Activated CD4-positive, alpha-beta T cell treated with anti-CD3 and anti-CD28 coated beads, Interleukin-2, amount 10 ng/mL, durations not matched to agents 7 days and 5 days (primary cell): ENCODE data around the gene LENG8. TPM values are rescaled to one million over a fixed set of nuclear protein-coding genes. Genes with fewer than 3 reads are reported as not detected.
A peak's percentile ranks its signal among the peaks of the same experiment; 100 is the strongest.

ENCODE experiments used
- CTCF ChIA-PET: fragments of 350-600 bp; sonication (Branson Sonifier 250); formaldehyde crosslinking; loops from one replicate; lab custom pipeline; 2021; ENCODE audit warnings: antibody characterized with exemption; lab: Charles Lee
- POLR2A ChIA-PET: fragments of 350-600 bp; sonication (Branson Sonifier 250); formaldehyde crosslinking; loops from one replicate; lab custom pipeline; 2021; ENCODE audit warnings: antibody characterized with exemption; lab: Charles Lee
- DNase-seq: peaks from one replicate; pipeline ENCODE4 v3.0.0-alpha.2; 2020
- H3K27ac Mint-ChIP-seq: one replicate; pipeline ENCODE4 v1.8.0; 2021; ENCODE audit warnings: mild to moderate bottlenecking, moderate library complexity, mixed read lengths
- H3K27me3 Mint-ChIP-seq: one replicate; pipeline ENCODE4 v1.8.0; 2021; ENCODE audit warnings: mixed read lengths
- H3K36me3 Mint-ChIP-seq: one replicate; pipeline ENCODE4 v1.8.0; 2021; ENCODE audit warnings: low read depth, mixed read lengths
- H3K4me1 Mint-ChIP-seq: one replicate; pipeline ENCODE4 v1.8.0; 2021; ENCODE audit warnings: mixed read lengths
- H3K4me3 Mint-ChIP-seq: one replicate; pipeline ENCODE4 v1.8.0; 2021; ENCODE audit warnings: mild to moderate bottlenecking, moderate library complexity, mixed read lengths
- H3K9me3 Mint-ChIP-seq: one replicate; pipeline ENCODE4 v1.8.0; 2021; ENCODE audit warnings: mixed read lengths
- total RNA-seq, 2 experiments: library from RNA; stranded (reverse); gene quantifications; one replicate each; pipeline ENCODE4 v1.2.3, GENCODE V29; 2021

The LENG8 gene
- total RNA-seq, 2 experiments from 2014 or later: 245 to 248 TPM

DNA sequence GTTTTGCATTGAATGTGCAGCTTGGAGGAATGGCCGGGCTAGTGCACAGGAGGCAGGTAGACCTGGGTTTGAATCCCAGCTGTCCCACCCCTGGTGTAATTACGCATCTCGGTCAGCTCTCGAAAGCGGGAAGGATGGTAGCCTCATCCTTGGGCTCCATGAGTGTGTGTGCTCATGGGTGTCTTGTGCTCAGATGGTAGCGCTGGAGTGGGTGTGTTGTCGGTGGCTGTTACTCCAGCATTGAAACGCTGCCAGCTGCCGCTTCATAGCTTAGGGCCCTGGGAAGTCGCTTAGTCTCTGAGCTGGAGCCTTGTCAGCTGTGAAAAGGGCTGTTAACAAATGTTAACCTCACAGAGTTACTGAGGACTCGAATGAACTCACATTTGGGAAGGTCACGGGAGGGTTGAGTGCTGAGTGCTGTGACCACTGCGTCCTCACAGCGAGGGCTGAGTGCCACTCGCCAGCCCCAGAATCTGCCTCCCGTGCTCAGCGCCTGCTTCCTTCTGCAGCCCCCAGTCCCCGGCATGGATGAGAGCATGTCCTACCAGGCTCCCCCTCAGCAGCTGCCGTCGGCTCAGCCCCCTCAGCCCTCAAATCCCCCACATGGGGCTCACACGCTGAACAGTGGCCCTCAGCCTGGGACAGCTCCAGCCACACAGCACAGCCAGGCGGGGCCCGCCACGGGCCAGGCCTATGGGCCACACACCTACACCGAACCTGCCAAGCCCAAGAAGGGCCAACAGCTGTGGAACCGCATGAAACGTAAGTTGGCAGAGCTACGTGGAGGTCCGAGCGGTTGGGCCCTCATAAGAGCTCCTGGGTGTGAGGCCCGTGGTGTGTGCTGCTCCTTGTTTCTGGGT, 5.2 kb downstream of the LENG8 start:
- ChIA-PET CTCF (interaction anchor here (1.1 to 1.4 kb wide), 2 partner anchors 9 to 28 kb away, joined by 3 to 4 read pairs; partner anchors contain the start of gene LENG9), POLR2A (no interaction called here)
- no peaks in the 10 kb centered on the region for H3K27me3 Mint-ChIP-seq
- H3K36me3 Mint-ChIP-seq: peaks cover 60% of the 10 kb centered on the region
- H3K9me3 Mint-ChIP-seq: no peaks in the 10 kb centered on the region
- peaks cover 32% of the 10 kb centered on the region for H3K4me1 Mint-ChIP-seq
- H3K27ac Mint-ChIP-seq: no peak overlapping the region
- no peak for DNase-seq
- H3K4me3 Mint-ChIP-seq: no peak overlapping the region

DNA sequence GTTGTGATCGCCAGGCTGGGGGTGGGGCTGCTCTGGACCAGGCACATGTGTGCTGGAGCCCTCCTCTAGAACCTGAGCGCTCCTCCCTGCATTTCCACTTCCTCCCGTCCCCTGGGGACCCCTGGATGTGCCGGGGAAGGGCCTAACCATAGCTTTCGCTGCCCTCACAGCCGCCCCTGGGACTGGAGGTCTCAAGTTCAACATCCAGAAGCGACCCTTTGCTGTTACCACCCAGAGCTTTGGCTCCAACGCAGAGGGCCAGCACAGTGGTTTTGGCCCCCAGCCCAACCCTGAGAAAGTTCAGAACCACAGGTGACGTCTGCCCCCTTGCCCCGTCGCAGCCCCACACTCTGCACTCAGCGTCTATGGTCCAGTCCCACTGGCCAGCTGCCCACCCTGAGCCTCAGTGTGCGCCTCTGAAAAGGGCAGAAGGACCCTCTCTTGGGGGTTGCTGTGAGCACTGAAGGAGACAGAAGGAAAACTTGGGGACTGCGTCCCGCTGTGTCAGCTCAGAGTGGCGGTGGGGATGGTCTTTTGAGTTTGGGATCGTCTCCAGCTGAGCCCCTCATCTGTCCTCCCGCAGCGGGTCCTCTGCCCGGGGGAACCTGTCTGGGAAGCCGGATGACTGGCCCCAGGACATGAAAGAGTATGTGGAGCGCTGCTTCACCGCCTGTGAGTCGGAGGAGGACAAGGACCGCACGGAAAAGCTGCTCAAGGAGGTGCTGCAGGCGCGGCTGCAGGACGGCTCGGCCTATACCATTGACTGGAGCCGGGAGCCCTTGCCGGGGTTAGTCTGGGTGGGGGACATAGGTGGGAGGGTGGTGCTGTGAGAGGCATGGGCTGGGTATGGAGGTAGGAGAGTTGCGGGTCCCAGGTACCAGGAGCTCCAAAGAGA, 6.0 kb downstream of the LENG8 start:
- Mint-ChIP-seq H3K4me1 (peaks cover 34% of the 10 kb centered on the region), H3K9me3 (no peaks in the 10 kb centered on the region), H3K27me3 (no peaks in the 10 kb centered on the region), H3K27ac (no peak overlapping the region), H3K4me3 (no peak overlapping the region), H3K36me3 (peaks cover 63% of the 10 kb centered on the region)
- POLR2A ChIA-PET: no interaction called here
- DNase-seq: no peak
- CTCF ChIA-PET: interaction anchor here (0.9 kb wide), 1 partner anchor 11 kb away, joined by 3 read pairs; no protein-coding TSS in a partner anchor

DNA sequence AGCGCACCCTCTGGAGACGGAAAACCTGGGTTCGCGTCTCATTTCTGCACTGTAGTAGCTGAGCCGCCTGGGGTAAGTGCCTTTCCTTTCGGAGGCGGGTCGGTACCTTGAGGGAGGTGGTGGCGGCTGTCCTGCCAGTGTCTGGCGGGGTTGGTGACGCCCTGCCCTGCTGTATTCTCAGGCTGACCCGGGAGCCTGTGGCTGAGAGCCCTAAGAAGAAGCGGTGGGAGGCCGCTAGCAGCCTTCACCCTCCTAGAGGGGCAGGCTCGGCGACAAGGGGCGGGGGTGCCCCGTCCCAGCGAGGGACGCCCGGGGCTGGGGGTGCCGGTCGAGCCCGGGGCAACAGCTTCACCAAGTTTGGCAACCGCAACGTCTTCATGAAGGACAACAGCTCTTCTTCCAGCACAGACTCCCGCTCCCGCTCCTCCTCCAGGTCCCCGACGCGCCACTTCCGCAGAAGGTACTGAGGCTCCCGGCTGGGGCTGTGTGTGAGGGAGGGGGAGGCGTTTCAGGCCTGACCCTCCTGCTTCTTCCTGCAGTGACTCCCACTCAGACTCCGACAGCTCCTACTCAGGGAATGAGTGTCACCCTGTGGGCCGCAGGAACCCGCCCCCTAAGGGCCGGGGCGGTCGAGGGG, 6.9 kb downstream of the LENG8 start:
- Mint-ChIP-seq H3K36me3 (peaks cover 58% of the 10 kb centered on the region), H3K9me3 (no peaks in the 10 kb centered on the region), H3K4me3 (no peak overlapping the region), H3K4me1 (peaks cover 25% of the 10 kb centered on the region), H3K27me3 (no peaks in the 10 kb centered on the region), H3K27ac (no peak overlapping the region)
- ChIA-PET POLR2A (no interaction called here), CTCF (interaction anchor here (0.9 kb wide), 1 partner anchor 12 kb away, joined by 3 read pairs; no protein-coding TSS in a partner anchor)
- DNase-seq: no peak

DNA sequence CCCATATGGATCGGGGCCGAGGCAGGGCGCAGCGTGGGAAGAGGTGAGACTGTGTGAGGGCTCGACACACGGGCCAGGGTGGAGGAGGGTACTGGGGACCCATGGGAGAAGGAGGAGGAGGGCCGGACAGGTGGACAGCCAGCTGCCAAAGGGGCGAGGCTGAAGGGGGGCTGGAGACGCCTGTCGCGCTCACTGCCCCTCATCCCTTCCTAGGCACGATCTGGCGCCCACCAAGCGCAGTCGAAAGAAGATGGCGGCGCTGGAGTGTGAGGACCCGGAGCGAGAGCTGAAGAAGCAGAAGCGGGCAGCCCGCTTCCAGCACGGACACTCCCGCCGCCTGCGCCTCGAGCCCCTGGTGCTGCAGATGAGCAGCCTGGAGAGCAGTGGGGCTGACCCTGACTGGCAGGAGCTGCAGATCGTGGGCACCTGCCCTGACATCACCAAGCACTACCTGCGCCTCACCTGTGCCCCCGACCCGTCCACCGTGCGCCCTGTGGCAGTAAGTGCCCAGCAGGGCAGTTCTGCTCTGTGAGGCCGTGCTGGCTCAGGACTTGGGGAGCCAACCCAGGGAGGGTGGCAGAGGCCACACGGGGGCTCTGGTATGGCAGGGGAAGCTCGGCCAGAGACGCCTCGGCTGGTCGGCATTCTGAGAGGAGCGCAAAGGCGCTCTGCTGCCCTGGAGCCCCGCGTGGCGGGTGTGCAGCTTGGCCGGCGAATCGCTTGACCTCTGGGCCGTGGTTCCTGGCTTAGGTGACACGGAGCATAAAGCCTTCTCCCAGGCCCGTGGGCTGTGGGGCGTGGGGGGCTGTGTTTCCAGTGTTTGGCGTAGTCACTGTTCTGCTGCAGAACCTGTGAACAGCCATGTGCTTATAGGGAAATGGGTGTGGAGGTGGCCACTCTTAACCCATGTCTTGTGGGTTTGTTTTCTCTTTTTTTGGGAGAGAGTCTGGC, 7.7 kb downstream of the LENG8 start:
- Mint-ChIP-seq H3K27me3 (no peaks in the 10 kb centered on the region), H3K4me3 (no peak overlapping the region), H3K27ac (no peak overlapping the region), H3K36me3 (peaks cover 54% of the 10 kb centered on the region), H3K4me1 (peaks cover 23% of the 10 kb centered on the region), H3K9me3 (no peaks in the 10 kb centered on the region)
- ChIA-PET CTCF (interaction anchor here (0.6 kb wide), 1 partner anchor 13 kb away, joined by 3 read pairs; no protein-coding TSS in a partner anchor), POLR2A (no interaction called here)
- no peak for DNase-seq

DNA sequence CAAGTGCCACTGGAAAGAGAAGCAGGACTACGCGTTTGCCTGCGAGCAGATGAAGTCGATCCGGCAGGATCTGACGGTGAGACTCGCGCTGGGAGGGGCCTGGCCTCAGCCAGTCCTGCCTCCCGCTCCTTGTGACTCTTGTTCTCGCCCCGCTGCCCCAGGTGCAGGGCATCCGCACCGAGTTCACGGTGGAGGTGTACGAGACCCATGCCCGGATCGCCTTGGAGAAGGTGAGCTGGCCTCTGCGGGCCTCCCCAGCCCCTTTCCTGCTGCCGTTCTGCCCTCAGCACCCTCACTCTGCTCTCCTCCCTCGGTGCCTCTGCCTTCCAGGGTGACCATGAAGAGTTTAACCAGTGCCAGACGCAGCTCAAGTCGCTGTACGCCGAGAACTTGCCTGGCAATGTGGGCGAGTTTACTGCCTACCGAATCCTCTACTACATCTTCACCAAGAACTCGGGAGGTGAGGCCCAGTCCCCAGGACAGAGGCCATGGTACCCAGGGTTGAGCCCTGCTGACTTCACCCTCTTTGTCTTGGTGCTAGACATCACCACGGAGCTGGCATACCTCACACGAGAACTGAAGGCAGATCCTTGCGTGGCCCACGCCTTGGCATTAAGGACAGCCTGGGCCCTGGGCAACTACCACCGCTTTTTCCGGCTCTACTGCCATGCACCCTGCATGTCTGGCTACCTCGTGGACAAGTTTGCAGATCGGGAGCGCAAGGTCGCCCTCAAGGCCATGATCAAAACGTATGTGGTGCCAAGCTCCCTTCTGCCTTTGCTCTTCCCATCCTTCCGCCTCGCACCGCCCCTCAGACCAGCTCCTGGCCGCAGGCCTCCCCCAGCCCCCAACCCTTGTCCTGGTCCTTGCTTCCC, 9.0 kb downstream of the LENG8 start:
- no peak overlapping the region for H3K4me3 Mint-ChIP-seq
- H3K4me1 Mint-ChIP-seq: peaks cover 27% of the 10 kb centered on the region
- no peak overlapping the region for H3K27ac Mint-ChIP-seq
- H3K36me3 Mint-ChIP-seq: peaks cover 44% of the 10 kb centered on the region
- POLR2A ChIA-PET: interaction anchor here (0.9 kb wide), 1 partner anchor 9 kb away, joined by 4 read pairs; the partner anchor contains the start of gene LENG8
- CTCF ChIA-PET: no interaction called here
- no peaks in the 10 kb centered on the region for H3K27me3 Mint-ChIP-seq
- no peak for DNase-seq
- no peaks in the 10 kb centered on the region for H3K9me3 Mint-ChIP-seq

DNA sequence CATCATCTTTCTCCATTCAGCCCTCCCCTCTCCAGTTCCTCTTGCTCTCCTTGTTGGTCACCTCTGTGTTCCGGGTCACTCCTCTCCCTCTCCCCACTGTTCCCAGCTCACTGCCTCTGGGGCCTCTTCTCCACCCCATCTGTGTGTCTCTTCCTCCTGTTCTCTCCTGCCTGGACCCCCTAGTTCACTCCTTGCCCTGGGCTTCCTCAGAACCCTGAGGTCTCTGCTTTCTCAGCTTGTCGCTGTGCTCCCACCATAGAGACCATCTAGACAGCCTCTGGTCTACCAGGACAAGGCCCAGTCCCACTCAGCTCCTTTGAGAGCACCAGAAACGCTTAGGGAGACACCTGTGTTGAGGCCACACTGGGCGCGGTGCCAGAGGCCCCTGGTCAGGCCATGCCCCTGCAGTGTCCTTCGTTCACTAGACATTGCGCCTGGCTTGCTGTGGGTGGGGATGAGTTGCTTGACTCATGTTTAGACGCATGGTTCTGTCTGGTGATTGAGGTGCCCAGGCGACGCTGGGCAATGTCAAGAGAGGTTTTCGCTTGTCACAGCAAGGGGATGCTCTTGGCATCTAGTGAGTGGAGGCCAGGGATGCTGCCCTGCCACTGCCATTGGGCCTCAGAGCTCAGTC, 9.8 kb downstream of the LENG8 start:
- POLR2A ChIA-PET: interaction anchor here (0.9 kb wide), 1 partner anchor 10 kb away, joined by 4 read pairs; the partner anchor contains the start of gene LENG8
- no peaks in the 10 kb centered on the region for H3K9me3 Mint-ChIP-seq
- H3K27ac Mint-ChIP-seq: no peak overlapping the region

DNA sequence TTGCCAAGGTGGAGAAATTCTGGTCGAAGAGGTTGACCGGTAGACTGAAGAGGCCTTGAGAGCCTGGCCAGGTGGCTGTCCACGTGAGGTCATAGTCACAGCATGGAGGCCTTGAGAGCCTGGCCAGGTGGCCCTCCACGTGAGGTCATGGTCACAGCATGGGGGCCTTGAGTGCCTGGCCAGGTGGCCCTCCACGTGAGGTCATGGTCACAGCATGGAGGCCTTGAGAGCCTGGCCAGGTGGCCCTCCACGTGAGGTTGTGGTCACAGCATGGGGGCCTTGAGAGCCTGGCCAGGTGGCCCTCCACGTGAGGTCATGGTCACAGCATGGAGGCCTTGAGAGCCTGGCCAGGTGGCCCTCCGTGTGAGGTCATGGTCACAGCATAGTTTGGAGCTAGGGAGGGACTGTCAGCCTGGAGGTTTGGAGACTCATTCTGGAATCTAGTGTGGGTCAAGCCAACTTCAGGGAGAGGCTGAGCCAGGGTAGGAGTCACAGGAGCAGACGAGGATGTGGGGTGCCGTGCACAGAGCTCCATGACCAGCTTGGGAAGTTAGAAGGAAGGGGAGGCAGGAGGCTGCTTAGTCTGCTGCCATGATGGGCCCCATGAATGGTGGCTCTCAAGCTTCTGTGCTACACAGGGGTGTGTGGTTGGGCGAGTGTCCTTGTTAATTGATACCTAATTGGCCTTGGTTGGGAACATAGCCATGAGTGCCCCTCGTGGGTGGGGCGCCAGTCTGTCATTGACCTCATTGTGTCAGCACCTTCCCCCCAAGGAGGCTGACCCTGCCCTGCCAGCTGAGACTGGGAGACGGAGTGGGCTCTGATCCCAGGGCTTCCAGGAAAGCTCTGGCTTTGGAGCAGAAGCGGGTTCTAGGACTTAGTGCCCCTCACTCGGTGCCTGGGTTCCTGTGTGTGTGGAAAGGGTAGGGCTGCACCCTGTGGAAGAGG, 10.6 kb downstream of the LENG8 start:
- Mint-ChIP-seq H3K27me3 (no peaks in the 10 kb centered on the region), H3K4me1 (peaks cover 33% of the 10 kb centered on the region), H3K36me3 (peaks cover 41% of the 10 kb centered on the region), H3K27ac (peak overlapping the region; percentile 44), H3K9me3 (no peaks in the 10 kb centered on the region), H3K4me3 (no peak overlapping the region)
- POLR2A ChIA-PET: interaction anchor here (0.9 kb wide), 1 partner anchor 11 kb away, joined by 4 read pairs; the partner anchor contains the start of gene LENG8
- DNase-seq: no peak
- CTCF ChIA-PET: no interaction called here

More for the DNA sequence above, 9.8 kb downstream of the LENG8 start:
- Mint-ChIP-seq H3K27me3 (no peaks in the 10 kb centered on the region), H3K36me3 (peaks cover 41% of the 10 kb centered on the region), H3K4me3 (no peak overlapping the region), H3K4me1 (peaks cover 27% of the 10 kb centered on the region)
- CTCF ChIA-PET: no interaction called here
- no peak for DNase-seq

DNA sequence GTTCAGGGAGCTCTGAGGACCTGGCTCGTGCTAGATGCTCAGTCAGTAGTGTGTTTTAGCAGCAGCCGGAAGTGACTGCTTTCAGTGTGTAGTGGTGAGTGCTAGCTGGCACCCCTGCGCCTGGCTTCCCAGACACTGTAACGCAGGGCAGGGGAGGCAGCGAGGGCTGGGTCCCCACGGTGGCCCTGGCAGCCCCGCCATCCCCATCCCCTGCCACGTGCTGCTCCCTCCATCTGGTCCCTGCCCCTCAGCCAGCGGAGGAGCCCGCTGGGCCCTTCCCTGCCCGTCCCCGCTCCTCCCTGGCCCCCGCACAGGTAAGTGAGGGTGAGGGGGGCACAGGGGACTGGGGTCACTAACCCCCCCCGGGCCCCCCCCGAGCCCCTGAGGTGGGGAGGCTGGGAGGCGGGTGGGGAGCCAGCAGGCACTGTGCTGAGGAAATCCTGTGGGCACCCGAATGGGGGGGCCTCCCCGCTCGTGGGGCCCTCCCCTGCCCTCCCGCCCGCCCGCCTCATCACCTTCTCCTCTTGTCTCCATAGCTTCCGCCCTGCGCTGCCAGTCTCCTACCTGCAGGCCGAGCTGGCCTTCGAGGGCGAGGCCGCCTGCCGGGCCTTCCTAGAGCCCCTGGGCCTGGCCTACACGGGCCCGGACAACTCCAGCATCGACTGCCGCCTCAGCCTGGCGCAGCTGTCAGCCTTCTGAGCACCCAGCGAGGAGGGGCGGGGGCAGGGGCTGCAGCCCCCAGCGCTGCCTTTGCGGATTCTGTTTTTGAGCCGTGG, 11.4 kb downstream of the LENG8 start:
- no peak overlapping the region for H3K27ac Mint-ChIP-seq
- H3K27me3 Mint-ChIP-seq: peaks cover 3% of the 10 kb centered on the region
- H3K4me3 Mint-ChIP-seq: no peak overlapping the region
- DNase-seq: no peak
- peaks cover 36% of the 10 kb centered on the region for H3K36me3 Mint-ChIP-seq
- H3K9me3 Mint-ChIP-seq: no peaks in the 10 kb centered on the region
- ChIA-PET POLR2A (no interaction called here), CTCF (no interaction called here)
- peaks cover 35% of the 10 kb centered on the region for H3K4me1 Mint-ChIP-seq

DNA sequence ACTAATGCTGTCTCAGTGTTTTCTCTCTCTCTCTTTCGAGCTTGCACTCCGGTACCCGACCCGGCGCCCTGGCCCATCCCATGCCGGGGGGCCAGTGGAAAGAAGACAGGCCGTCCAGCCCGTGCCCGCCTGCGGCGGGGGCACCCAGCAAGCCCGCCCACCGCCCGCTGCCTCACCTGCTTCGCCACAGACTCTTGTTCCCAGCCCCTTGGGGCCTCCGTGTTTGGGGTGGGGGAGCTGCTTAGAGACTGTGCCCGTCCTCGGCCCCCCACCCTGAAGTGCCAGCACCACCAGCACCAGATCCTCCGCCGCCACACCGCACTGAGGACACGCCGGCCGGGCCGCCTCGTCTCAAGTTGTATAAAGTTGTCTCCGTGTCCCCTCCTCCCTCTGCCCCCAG, 12.2 kb downstream of the LENG8 start:
- Mint-ChIP-seq H3K9me3 (no peaks in the 10 kb centered on the region), H3K4me3 (peak overlapping the region; percentile 68), H3K36me3 (peaks cover 34% of the 10 kb centered on the region), H3K27ac (peak overlapping the region; percentile 13), H3K4me1 (peaks cover 40% of the 10 kb centered on the region), H3K27me3 (peaks cover 9% of the 10 kb centered on the region)
- ChIA-PET CTCF (interaction anchor here (1.9 kb wide), 1 partner anchor 10 kb away, joined by 8 read pairs; no protein-coding TSS in a partner anchor), POLR2A (interaction anchor here (1.4 kb wide), 1 partner anchor 12 kb away, joined by 3 read pairs; the partner anchor contains the start of gene LENG8)
- DNase-seq: no peak
